Measurements from ENCODE around the gene JAZF1.

- TF ChIP-seq REST (IDR thresholded peaks at IDR 0.05; ENCODE audit: insufficient read depth in 1 of 2, low read depth in 2 of 2, low read length in 2 of 2) (no peak), TAF1 (IDR thresholded peaks at IDR 0.05; ENCODE audit: borderline replicate concordance, insufficient read depth, low read length) (no peak), POLR2AphosphoS5 (IDR thresholded peaks at IDR 0.05; ENCODE audit: low read depth, low read length) (no peak), SIN3A (IDR thresholded peaks at IDR 0.05; ENCODE audit: borderline replicate concordance, insufficient read depth, low read length) (no peak), FOXP2 (optimal IDR thresholded peaks at IDR 0.05; ENCODE audit: borderline replicate concordance, extremely low read depth, extremely low read length, insufficient read depth) (no peak)
Observed at GRCh38 chr7:28105234-28105633, 75.4 kb downstream of the JAZF1 start.
